GM10248 (cell line): ENCODE results near the gene NELFB.

Experiments used
- CTCF ChIA-PET: fragments of 300-600 bp; sonication (Branson Sonifier 250); formaldehyde crosslinking; extraction: SDS; loops from one replicate; lab custom pipeline; 2021; ENCODE audit warnings: antibody characterized with exemption; lab: Yijun Ruan, JAX
- POLR2A ChIA-PET: fragments of 350-650 bp; sonication (Branson Sonifier 250); formaldehyde crosslinking; extraction: SDS; loops from one replicate; lab custom pipeline; 2020; ENCODE audit warnings: antibody characterized with exemption; lab: Yijun Ruan, JAX
- DNase-seq: peaks from one replicate; pipeline ENCODE4 v3.0.0; 2012; ENCODE audit errors: extremely low spot score
- TF ChIP-seq, protein P1 (sequence below): IDR thresholded peaks from 2 replicates; pipeline ENCODE4 v1.5.1; 2012; ENCODE audit warnings: mild to moderate bottlenecking, low read depth; ENCODE audit errors: extremely low read depth, missing control alignments, control extremely low read depth

Gene NELFB

GRCh38 chr9:137311171-137311985 is 56.3 kb downstream of the NELFB start:
- ChIA-PET POLR2A (interaction anchor here (0.5 kb wide), 1 partner anchor 18 kb away, joined by 6 read pairs; no protein-coding TSS in a partner anchor), CTCF (interaction anchor here (1.0 to 1.1 kb wide), 2 partner anchors 10 to 282 kb away, joined by 3 to 5 read pairs; partner anchors contain the start of gene NRARP)
- TF ChIP-seq, protein P1, sequence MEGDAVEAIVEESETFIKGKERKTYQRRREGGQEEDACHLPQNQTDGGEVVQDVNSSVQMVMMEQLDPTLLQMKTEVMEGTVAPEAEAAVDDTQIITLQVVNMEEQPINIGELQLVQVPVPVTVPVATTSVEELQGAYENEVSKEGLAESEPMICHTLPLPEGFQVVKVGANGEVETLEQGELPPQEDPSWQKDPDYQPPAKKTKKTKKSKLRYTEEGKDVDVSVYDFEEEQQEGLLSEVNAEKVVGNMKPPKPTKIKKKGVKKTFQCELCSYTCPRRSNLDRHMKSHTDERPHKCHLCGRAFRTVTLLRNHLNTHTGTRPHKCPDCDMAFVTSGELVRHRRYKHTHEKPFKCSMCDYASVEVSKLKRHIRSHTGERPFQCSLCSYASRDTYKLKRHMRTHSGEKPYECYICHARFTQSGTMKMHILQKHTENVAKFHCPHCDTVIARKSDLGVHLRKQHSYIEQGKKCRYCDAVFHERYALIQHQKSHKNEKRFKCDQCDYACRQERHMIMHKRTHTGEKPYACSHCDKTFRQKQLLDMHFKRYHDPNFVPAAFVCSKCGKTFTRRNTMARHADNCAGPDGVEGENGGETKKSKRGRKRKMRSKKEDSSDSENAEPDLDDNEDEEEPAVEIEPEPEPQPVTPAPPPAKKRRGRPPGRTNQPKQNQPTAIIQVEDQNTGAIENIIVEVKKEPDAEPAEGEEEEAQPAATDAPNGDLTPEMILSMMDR = no peak
- no peak for DNase-seq

GRCh38 chr9:137311986-137312851 is 57.1 kb downstream of the NELFB start:
- ChIA-PET CTCF (interaction anchor here (1.5 to 2.4 kb wide), 2 partner anchors 9 to 111 kb away, joined by 4 to 21 read pairs; partner anchors contain the start of genes EXD3, NOXA1 and NRARP), POLR2A (no interaction called here)
- TF ChIP-seq, protein P1 = no peak
- DNase-seq = no peak

DNA sequence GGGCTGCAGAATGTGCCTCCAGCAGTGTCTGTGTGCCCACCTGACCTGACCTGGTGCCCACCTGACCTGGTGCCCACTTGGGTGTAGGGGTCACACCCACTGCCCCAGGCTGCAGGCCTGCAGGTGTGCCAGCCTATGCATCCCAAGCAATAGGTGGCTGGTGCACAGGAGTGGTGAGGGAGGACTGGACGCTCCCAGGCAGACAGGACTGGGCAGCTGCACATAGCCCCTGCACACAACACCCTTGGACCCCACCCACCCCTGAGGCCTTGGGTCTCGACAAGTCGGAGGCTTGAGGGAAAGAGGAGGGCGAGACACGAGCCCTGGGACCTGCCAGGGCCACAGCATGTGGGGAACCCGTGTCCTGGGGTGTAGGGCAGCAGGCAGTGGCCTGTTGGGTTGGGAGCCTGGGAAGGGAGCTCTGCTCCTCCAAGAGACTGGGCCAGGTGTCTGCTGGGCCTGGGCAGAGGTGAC is 57.8 kb downstream of the NELFB start:
- ChIA-PET POLR2A (no interaction called here), CTCF (interaction anchor here (1.5 to 2.4 kb wide), 2 partner anchors 10 to 110 kb away, joined by 4 to 21 read pairs; partner anchors contain the start of genes EXD3, NOXA1 and NRARP)
- DNase-seq = no peak
- TF ChIP-seq, protein P1 = no peak

DNA sequence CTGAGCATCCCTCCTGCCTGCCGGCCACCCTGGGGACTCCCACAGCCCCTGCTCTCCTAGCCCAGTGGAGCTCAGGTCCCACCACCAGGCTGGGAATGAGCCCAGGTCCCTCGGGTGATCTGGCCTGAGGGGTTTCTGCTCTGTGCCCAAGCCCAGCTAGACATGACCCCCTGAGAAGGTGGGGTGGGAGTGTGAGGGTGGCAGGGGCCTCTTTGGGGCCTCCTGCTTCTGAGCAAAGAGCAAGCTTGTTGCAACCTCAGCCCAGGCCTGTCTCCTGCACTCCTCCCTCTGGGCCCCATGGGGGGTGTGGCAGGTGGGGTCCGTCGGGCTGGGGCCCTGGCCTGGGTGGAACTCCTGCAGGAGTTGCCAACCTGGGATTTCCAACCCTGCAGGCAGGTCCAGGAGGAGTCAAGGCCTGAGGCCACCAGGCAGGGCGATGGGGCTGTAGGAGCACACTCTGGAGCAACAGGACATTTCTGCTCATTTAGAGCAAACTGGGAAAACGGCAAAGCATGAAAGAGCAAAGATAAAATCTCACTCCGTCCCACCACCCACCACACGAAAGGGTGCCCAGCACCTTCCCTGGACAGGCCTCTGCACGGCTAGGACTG is 58.3 kb downstream of the NELFB start:
- no peak for DNase-seq
- CTCF ChIA-PET = interaction anchor here (1.5 to 2.4 kb wide), 2 partner anchors 11 to 109 kb away, joined by 4 to 21 read pairs; partner anchors contain the start of genes EXD3, NOXA1 and NRARP
- POLR2A ChIA-PET = no interaction called here
- TF ChIP-seq, protein P1 = no peak

DNA sequence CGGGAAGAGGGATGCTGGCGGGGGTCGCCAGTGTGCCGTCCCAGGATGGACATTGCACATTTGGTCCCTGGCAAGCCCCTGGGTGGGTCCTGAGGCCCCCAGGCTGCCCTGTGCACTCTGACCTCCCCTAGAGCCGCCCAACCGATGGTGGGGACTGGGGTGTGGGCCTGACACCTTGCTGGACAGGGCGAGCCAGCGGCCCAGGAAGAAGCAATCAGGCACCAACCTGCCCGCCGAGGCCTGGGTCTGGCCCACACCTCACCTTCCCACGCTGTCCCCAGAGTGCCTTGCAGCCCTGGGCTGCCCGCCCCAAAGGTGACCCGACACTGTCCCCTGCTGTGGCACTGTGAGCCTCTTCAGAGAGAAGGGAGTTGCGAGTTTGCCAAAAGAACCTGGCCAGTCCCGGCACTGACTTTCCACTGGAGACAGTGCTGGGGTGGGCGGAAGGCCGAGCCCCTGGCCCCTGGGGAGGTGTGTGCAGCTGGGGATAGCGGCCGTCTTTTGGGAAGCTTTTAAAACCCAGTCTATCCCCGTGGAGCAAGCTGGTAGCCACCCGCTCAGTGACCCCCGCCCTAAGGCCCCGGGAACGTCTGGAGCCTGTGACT is 58.9 kb downstream of the NELFB start:
- CTCF ChIA-PET = interaction anchor here (0.9 to 2.4 kb wide), 2 partner anchors 11 to 12 kb away, joined by 5 to 21 read pairs; partner anchors contain the start of gene NRARP
- POLR2A ChIA-PET = no interaction called here
- TF ChIP-seq, protein P1 = no peak
- no peak for DNase-seq
